PFSK-1 (cell line): ENCODE data around the gene NCOA1.

Experiments used
- FOXP2 ChIP-seq: optimal IDR thresholded peaks from 2 replicates; pipeline ENCODE3; 2011; ENCODE audit warnings: borderline replicate concordance, control low read depth, inconsistent platforms; ENCODE audit not compliant: insufficient read depth; ENCODE audit errors: extremely low read length, extremely low read depth
- POLR2AphosphoS5 ChIP-seq: IDR thresholded peaks from 2 replicates; pipeline ENCODE4 v1.6.1; 2012; ENCODE audit warnings: low read depth, mild to moderate bottlenecking, control low read depth, low read length, moderate library complexity
- SIN3A ChIP-seq: IDR thresholded peaks from 2 replicates; pipeline ENCODE4 v1.6.1; 2012; ENCODE audit warnings: mild to moderate bottlenecking, low read length, moderate library complexity, borderline replicate concordance; ENCODE audit not compliant: insufficient read depth
- TAF1 ChIP-seq: IDR thresholded peaks from 2 replicates; pipeline ENCODE4 v1.6.1; 2012; ENCODE audit warnings: low read length, control low read depth, borderline replicate concordance; ENCODE audit not compliant: insufficient read depth
- TF ChIP-seq, protein P1 (sequence below), 2 experiments: IDR thresholded peaks; 2 replicates each; pipeline versions ENCODE4 v1.6.1 to v1.8.0; 2011 to 2012; ENCODE audit warnings: low read depth in 2 of 2, low read length in 2 of 2, control low read depth in 1 of 2, inconsistent platforms in 1 of 2, mild to moderate bottlenecking in 1 of 2, moderate library complexity in 1 of 2; ENCODE audit not compliant: insufficient read depth in 1 of 2

NCOA1 gene

GRCh38 chr2:24771764-24772586 is 280.9 kb downstream of the NCOA1 start:
- TF ChIP-seq, protein P1, sequence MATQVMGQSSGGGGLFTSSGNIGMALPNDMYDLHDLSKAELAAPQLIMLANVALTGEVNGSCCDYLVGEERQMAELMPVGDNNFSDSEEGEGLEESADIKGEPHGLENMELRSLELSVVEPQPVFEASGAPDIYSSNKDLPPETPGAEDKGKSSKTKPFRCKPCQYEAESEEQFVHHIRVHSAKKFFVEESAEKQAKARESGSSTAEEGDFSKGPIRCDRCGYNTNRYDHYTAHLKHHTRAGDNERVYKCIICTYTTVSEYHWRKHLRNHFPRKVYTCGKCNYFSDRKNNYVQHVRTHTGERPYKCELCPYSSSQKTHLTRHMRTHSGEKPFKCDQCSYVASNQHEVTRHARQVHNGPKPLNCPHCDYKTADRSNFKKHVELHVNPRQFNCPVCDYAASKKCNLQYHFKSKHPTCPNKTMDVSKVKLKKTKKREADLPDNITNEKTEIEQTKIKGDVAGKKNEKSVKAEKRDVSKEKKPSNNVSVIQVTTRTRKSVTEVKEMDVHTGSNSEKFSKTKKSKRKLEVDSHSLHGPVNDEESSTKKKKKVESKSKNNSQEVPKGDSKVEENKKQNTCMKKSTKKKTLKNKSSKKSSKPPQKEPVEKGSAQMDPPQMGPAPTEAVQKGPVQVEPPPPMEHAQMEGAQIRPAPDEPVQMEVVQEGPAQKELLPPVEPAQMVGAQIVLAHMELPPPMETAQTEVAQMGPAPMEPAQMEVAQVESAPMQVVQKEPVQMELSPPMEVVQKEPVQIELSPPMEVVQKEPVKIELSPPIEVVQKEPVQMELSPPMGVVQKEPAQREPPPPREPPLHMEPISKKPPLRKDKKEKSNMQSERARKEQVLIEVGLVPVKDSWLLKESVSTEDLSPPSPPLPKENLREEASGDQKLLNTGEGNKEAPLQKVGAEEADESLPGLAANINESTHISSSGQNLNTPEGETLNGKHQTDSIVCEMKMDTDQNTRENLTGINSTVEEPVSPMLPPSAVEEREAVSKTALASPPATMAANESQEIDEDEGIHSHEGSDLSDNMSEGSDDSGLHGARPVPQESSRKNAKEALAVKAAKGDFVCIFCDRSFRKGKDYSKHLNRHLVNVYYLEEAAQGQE (IDR thresholded peaks at IDR 0.05; ENCODE audit: insufficient read depth in 1 of 2, low read depth in 2 of 2, low read length in 2 of 2): no peak
- TF ChIP-seq POLR2AphosphoS5 (no peak), FOXP2 (no peak), SIN3A (no peak), TAF1 (no peak)

DNA sequence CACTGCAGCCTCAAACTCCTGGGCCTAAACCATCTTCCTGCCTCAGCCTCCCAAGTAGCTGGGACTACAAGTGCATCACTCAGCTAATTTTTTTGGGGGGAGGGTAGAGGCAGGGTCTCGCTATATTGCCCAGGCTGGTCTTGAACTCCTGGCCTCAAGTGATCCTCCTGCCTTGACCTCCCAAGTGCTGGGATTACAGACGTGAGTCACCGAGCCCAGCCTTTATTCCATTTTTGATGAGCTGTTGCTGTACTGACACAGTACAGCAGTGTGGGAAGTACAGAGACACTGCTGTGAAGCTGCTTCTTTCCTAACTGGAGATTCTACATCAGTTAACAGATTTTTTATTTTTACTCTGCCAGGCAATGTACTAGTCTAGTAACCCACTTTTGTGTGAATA is 283.3 kb downstream of the NCOA1 start:
- no peak for TF ChIP-seq FOXP2
- no peak for TF ChIP-seq TAF1
- no peak for TF ChIP-seq POLR2AphosphoS5
- no peak for TF ChIP-seq SIN3A
- TF ChIP-seq, protein P1 (IDR thresholded peaks at IDR 0.05; ENCODE audit: insufficient read depth in 1 of 2, low read depth in 2 of 2, low read length in 2 of 2): no peak

DNA sequence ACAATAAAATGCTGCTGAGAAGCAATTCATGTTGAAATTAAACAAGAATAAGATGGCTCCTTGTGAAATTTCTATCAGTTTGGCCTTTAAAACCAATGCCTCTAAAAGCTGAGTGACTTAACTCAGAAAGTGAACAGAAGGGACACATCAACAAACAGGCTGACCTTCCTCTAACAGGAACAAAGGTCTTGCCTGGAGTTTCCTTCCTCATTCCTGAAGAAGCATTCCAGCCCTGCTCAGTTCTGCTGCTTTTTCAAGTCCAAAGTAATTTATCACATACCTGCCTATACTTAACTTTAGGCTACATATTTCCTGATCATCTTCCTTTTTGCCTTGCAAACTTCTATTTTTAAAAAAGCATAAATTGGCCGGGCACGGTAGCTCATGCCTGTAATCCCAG is 288.1 kb downstream of the NCOA1 start:
- TF ChIP-seq FOXP2: no peak
- TF ChIP-seq POLR2AphosphoS5: no peak
- TF ChIP-seq, protein P1 (IDR thresholded peaks at IDR 0.05; ENCODE audit: insufficient read depth in 1 of 2, low read depth in 2 of 2, low read length in 2 of 2): no peak
- no peak for TF ChIP-seq TAF1
- TF ChIP-seq SIN3A: no peak

DNA sequence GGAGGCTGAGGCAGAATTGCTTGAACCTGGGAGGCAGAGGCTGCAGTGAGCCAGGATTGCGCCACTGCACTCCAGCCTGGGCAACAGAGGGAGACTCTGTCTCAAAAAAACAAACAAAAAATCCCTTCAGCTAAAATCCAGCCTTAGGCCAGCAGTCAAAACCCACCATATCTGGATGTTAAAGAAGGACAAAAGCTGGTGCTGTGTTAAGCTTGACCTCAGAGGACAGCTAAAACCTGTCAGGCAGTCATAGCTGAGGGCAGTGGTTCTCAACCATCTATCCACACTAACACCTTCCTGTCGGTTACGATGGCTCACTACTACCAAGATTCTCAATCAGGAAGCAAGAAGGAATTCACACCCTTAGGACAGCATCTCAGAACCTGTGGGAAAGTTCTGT is 292.6 kb downstream of the NCOA1 start:
- TF ChIP-seq, protein P1 (IDR thresholded peaks at IDR 0.05; ENCODE audit: insufficient read depth in 1 of 2, low read depth in 2 of 2, low read length in 2 of 2): no peak
- TF ChIP-seq SIN3A (no peak), TAF1 (no peak), POLR2AphosphoS5 (no peak), FOXP2 (no peak)
